ENCODE measurements around the gene CMTM6. TPM values are rescaled to one million over a fixed set of nuclear protein-coding genes. Genes with fewer than 3 reads are reported as not detected.

CMTM6 gene
- total and polyA plus RNA-seq, 2 of the 8 experiments (the other 6 are each of a cell fraction or from before 2014, with no cell fraction given) = 24.0 to 51.5 TPM

GRCh38 chr3:32437896-32438295 is 64.8 kb downstream of the CMTM6 start (continued):
- TF ChIP-seq FOSL1 (IDR thresholded peaks at IDR 0.05; ENCODE audit: insufficient read depth, low read depth, low read length) (no peak), SIRT6 (IDR thresholded peaks at IDR 0.05; ENCODE audit: low read length) (no peak), KDM1A (IDR thresholded peaks at IDR 0.05; ENCODE audit: borderline replicate concordance, low read length) (no peak), CBX8 (IDR thresholded peaks at IDR 0.05; ENCODE audit: borderline replicate concordance, low read depth, low read length) (no peak), YY1 (IDR thresholded peaks at IDR 0.05; ENCODE audit: low read depth, low read length) (no peak), ATF2 (IDR thresholded peaks at IDR 0.05; ENCODE audit: low read length) (no peak)

Data from H1 (cell line).